H1 (cell line): ENCODE data around the gene KMT5B.

Source experiments
- CREB1 ChIP-seq: IDR thresholded peaks from 2 replicates; pipeline ENCODE4 v1.6.1; 2012; ENCODE audit warnings: inconsistent platforms
- HDAC2 ChIP-seq, 2 experiments: fragments of 300-600 bp in 1 of 2; sonication (generic) in 1 of 2; IDR thresholded peaks; 2 replicates each; pipeline ENCODE4 v1.6.1; 2011 to 2012; ENCODE audit warnings: low read depth in 2 of 2, low read length in 2 of 2, mild to moderate bottlenecking in 2 of 2, moderate library complexity in 2 of 2, borderline replicate concordance in 1 of 2, inconsistent platforms in 1 of 2
- NANOG ChIP-seq: IDR thresholded peaks from 2 replicates; pipeline ENCODE4 v1.6.1; 2011; ENCODE audit warnings: low read length, low read depth, mild to moderate bottlenecking, inconsistent platforms; ENCODE audit not compliant: insufficient read depth, poor library complexity, severe bottlenecking
- POLR2A ChIP-seq, 2 experiments: IDR thresholded peaks; 1 replicate in 1 of 2; 2 replicates in 1 of 2; pipeline ENCODE4 v1.6.1; 2011; ENCODE audit warnings: low read depth in 2 of 2, low read length in 2 of 2, mild to moderate bottlenecking in 2 of 2; ENCODE audit errors: control extremely low read depth in 1 of 2
- POLR2AphosphoS5 ChIP-seq: IDR thresholded peaks from 2 replicates; pipeline ENCODE4 v1.6.1; 2011; ENCODE audit warnings: low read depth, low read length
- SUZ12 ChIP-seq: fragments of 200-600 bp; sonication (generic); IDR thresholded peaks from 2 replicates; pipeline ENCODE4 v1.6.1; 2012; ENCODE audit warnings: mild to moderate bottlenecking, inconsistent platforms, low read length, moderate library complexity, mixed read lengths
- TF ChIP-seq, protein P1 (sequence below), 3 experiments: IDR thresholded peaks; 1 replicate in 2 of 3; 2 replicates in 1 of 3; pipeline versions ENCODE4 v1.5.1 to v1.6.1; 2011; ENCODE audit warnings: low read length in 3 of 3, mild to moderate bottlenecking in 3 of 3, inconsistent platforms in 2 of 3, low read depth in 1 of 3, moderate library complexity in 1 of 3; ENCODE audit not compliant: insufficient read depth in 1 of 3; ENCODE audit errors: control extremely low read depth in 1 of 3
- TF ChIP-seq, protein P2 (sequence below): IDR thresholded peaks from 2 replicates; pipeline ENCODE4 v1.6.1; 2012; ENCODE audit warnings: low read length, inconsistent platforms
- TF ChIP-seq, protein P3 (sequence below): IDR thresholded peaks from 2 replicates; pipeline ENCODE4 v1.6.1; 2011; ENCODE audit warnings: low read depth, mild to moderate bottlenecking, low read length; ENCODE audit not compliant: insufficient read depth

GRCh38 chr11:68136866-68137265, 76.2 kb downstream of the KMT5B start:
- TF ChIP-seq, protein P1, sequence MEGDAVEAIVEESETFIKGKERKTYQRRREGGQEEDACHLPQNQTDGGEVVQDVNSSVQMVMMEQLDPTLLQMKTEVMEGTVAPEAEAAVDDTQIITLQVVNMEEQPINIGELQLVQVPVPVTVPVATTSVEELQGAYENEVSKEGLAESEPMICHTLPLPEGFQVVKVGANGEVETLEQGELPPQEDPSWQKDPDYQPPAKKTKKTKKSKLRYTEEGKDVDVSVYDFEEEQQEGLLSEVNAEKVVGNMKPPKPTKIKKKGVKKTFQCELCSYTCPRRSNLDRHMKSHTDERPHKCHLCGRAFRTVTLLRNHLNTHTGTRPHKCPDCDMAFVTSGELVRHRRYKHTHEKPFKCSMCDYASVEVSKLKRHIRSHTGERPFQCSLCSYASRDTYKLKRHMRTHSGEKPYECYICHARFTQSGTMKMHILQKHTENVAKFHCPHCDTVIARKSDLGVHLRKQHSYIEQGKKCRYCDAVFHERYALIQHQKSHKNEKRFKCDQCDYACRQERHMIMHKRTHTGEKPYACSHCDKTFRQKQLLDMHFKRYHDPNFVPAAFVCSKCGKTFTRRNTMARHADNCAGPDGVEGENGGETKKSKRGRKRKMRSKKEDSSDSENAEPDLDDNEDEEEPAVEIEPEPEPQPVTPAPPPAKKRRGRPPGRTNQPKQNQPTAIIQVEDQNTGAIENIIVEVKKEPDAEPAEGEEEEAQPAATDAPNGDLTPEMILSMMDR (IDR thresholded peaks at IDR 0.05; ENCODE audit: control extremely low read depth in 1 of 3, insufficient read depth in 1 of 3, low read depth in 1 of 3, low read length in 3 of 3): no peak
- no peak for TF ChIP-seq POLR2AphosphoS5
- no peak for TF ChIP-seq POLR2A (IDR thresholded peaks at IDR 0.05; ENCODE audit: control extremely low read depth in 1 of 2, low read depth in 2 of 2, low read length in 2 of 2)
- TF ChIP-seq, protein P2, sequence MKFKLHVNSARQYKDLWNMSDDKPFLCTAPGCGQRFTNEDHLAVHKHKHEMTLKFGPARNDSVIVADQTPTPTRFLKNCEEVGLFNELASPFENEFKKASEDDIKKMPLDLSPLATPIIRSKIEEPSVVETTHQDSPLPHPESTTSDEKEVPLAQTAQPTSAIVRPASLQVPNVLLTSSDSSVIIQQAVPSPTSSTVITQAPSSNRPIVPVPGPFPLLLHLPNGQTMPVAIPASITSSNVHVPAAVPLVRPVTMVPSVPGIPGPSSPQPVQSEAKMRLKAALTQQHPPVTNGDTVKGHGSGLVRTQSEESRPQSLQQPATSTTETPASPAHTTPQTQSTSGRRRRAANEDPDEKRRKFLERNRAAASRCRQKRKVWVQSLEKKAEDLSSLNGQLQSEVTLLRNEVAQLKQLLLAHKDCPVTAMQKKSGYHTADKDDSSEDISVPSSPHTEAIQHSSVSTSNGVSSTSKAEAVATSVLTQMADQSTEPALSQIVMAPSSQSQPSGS: no peak
- TF ChIP-seq, protein P3, sequence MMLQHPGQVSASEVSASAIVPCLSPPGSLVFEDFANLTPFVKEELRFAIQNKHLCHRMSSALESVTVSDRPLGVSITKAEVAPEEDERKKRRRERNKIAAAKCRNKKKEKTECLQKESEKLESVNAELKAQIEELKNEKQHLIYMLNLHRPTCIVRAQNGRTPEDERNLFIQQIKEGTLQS: no peak
- TF ChIP-seq CREB1: no peak
- no peak for TF ChIP-seq HDAC2 (IDR thresholded peaks at IDR 0.05; ENCODE audit: borderline replicate concordance in 1 of 2, low read depth in 2 of 2, low read length in 2 of 2)
- TF ChIP-seq NANOG: no peak
- no peak for TF ChIP-seq SUZ12
